NCI-H128 (cell line): ENCODE measurements around the gene IQGAP1.
"Not testable (repeated sequence)": the region's sequence is repeated elsewhere in the genome, so short reads cannot be mapped to it uniquely, and the experiment has no call there.

Experiments used
- DNase-seq: peaks from one replicate; lab custom pipeline; 2025; ENCODE audit not compliant: unreplicated experiment; lab: John Stamatoyannopoulos, UW

IQGAP1 gene, protein sequence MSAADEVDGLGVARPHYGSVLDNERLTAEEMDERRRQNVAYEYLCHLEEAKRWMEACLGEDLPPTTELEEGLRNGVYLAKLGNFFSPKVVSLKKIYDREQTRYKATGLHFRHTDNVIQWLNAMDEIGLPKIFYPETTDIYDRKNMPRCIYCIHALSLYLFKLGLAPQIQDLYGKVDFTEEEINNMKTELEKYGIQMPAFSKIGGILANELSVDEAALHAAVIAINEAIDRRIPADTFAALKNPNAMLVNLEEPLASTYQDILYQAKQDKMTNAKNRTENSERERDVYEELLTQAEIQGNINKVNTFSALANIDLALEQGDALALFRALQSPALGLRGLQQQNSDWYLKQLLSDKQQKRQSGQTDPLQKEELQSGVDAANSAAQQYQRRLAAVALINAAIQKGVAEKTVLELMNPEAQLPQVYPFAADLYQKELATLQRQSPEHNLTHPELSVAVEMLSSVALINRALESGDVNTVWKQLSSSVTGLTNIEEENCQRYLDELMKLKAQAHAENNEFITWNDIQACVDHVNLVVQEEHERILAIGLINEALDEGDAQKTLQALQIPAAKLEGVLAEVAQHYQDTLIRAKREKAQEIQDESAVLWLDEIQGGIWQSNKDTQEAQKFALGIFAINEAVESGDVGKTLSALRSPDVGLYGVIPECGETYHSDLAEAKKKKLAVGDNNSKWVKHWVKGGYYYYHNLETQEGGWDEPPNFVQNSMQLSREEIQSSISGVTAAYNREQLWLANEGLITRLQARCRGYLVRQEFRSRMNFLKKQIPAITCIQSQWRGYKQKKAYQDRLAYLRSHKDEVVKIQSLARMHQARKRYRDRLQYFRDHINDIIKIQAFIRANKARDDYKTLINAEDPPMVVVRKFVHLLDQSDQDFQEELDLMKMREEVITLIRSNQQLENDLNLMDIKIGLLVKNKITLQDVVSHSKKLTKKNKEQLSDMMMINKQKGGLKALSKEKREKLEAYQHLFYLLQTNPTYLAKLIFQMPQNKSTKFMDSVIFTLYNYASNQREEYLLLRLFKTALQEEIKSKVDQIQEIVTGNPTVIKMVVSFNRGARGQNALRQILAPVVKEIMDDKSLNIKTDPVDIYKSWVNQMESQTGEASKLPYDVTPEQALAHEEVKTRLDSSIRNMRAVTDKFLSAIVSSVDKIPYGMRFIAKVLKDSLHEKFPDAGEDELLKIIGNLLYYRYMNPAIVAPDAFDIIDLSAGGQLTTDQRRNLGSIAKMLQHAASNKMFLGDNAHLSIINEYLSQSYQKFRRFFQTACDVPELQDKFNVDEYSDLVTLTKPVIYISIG (N-terminal part only)

GRCh38 chr15:90387534-90388461, at the start of gene IQGAP1:
TSS of gene IQGAP1 (plus strand) at chr15:90388242. CDS start at chr15:90388342, 100 bp downstream.
- DNase-seq = peak; percentile 85

DNA sequence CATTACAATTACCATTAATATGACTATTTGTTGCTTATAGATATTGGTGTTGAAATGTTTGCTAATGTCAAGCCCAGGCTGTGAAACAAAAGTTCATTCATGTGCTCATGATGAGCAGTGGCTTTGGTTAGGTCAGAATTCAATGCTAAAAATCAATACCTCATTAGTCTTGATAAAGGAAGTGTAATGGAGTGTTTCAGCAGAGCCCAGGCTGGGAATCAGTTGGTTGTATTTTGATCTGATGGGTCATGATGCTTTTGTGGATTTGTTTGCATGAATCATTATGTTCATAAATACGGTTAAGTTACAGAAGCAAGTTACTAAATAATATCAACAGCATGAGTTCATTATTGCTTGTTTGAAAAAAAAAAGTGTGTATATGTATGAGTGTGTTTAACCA, 49.5 kb upstream of the IQGAP1 start:
- DNase-seq = no peak

DNA sequence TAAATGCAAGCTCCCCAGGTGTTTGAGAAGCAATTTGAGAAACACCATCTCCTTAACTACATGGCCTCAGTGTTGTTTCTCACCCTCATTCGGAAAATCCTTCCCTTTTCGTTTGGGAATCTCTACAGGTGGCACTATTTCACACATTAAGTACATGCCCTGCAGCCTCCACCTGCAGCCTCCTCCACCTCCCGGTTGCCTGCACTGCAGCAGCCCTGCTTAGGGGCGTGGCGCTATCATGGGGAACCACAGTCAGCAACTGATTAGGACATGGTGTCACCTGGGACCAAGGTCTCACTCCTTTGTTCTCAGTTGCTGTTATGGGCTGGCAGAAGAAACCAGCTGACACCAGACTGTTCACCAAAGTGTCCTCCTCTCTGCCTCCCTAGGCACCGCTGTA, 47.7 kb upstream of the IQGAP1 start:
- no peak for DNase-seq

DNA sequence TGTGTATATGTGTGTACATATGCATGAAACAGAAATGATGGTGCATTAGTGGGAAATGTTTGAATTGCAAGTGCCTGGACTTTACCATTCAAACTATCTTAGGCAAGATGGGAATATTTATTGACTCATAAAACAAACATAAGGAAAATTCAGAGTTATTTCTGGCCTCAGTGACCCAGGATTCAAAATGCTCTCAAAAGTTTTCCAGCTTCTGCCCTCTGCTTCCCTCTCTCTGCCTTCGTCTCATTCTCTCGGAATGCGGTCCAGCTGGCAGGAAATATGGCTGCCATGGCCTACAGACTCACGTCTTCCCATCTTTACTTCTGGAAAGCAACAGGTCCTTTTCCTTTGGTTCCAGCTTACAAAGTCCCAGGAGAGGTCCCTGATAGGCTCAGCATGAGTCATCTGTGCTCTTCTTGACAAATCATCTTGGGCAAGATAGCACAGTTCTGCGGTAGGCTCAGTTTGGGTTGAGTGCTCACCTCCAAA, 44.7 kb upstream of the IQGAP1 start:
- DNase-seq = no peak

DNA sequence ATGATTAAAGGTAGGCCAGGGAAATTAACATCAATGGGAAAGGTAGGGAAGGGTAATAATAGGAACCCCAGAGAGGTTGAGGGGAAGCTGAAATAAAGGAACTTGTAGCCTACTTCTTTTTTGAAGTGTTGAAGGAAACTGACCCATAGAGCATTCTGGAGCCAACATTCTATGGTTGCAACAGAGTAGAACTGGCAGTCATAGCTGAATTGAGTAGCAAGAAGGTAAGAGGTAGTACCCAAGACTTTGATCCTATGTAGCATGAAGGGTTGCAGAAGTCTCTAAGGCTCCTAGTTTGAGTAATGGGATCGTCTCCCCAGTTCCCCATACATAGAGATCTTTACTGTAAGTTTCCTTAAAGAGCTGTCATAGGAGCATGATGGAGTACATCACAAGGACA, 43.4 kb upstream of the IQGAP1 start:
- DNase-seq = no peak

GRCh38 chr15:90345857-90346256, 42.2 kb upstream of the IQGAP1 start:
- DNase-seq = no peak

DNA sequence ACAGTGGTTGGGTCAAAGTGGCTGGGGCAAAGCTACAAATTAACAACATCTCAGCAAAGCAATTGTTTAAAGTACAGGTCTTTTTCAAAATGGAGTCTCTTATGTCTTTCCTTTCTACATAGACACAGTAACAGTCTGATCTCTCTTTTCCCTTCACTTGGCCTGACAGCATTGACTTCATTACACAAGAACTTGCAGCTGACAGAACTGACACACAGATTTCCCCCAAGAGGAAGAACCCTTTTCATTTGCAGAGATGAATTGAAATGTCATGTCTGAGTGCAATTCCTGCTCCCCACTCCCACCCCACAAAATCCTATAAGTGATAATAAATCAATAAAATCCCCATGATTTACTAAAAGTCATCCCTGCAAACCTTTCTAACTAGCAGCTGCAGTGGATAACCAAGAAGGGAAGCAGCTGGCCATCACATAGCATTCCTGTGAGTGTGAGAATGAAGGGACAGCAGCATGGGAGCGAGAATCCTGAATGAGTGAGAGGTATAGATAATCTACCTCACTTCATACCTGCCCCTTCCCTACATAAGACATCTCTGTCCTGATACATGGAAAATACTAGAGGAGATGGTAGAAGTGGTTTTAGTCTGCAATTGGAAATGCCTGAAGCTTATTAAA, 40.5 kb upstream of the IQGAP1 start:
- not testable (repeated sequence) for DNase-seq

GRCh38 chr15:90348456-90348855, 39.6 kb upstream of the IQGAP1 start:
- DNase-seq = no peak

- DNase-seq = no peak
These were observed 39.0 kb upstream of the IQGAP1 start for GRCh38 chr15:90349072-90349471.

- no peak for DNase-seq
These were observed 38.2 kb upstream of the IQGAP1 start for GRCh38 chr15:90349821-90350220.

DNA sequence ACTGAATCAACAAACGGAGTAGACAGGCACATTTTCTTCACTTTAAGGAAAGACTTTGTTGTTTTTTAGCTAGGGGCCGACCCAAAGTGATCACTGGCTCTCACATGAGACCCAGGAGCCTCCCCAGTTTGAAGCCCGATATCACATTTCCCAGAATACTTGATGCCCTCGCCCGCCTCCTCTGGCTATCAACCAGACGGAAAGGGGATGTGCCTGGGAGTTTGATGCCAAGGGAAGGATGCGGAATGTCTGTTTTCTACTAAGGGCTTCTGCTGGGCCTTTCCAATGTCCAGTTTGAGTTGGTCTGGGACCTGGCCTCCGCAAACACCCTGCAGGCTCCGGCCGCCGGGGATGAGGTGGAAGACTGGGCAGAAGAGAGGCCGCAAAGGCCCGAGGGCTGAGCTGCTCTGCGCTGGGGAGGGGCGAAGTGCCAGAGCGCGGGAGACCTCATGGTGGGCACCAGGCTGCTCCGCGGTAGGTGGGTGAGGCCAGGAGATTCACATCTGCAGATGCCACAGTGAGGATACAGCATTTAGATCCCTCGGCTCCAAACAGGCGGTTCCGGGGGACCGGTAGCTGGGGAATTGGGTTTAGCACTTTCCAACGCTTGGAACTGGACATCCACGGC, 36.4 kb upstream of the IQGAP1 start:
- DNase-seq = no peak

- DNase-seq = peak; percentile 84
These were observed 35.7 kb upstream of the IQGAP1 start, which contains the start of gene ZNF774 for GRCh38 chr15:90352107-90352893. TSS of gene ZNF774 (plus strand) at chr15:90352284. CDS start at chr15:90354661, 2,377 bp downstream.

GRCh38 chr15:90354986-90355385, 33.1 kb upstream of the IQGAP1 start:
- no peak for DNase-seq

- no peak for DNase-seq
These were observed 29.7 kb upstream of the IQGAP1 start for GRCh38 chr15:90358124-90359033.

- peak; percentile 40 for DNase-seq
These were observed 27.3 kb upstream of the IQGAP1 start for GRCh38 chr15:90360746-90361145.

GRCh38 chr15:90362936-90363212, 25.2 kb upstream of the IQGAP1 start:
- DNase-seq = no peak

- no peak for DNase-seq
These were observed 23.8 kb upstream of the IQGAP1 start for GRCh38 chr15:90364251-90364650.
